Articular chondrocyte of knee joint (primary cell): ENCODE measurements around the gene EFEMP1. TPM values are rescaled to one million over a fixed set of nuclear protein-coding genes. Genes with fewer than 3 reads are reported as not detected.

Source experiments
- total RNA-seq: library from RNA; depleted of rRNA; stranded (reverse); fragments of >200 nt; gene quantifications from 2 replicates; pipeline ENCODE4 v1.2.3, GENCODE V29; 2012

EFEMP1 gene
- 4,378 and 4,638 TPM in 2 replicates for total RNA-seq

GRCh38 chr2:55923091-55923981 lies at the start of gene EFEMP1:
Gene EFEMP1, minus strand, starts transcription at chr2:55923782. Its CDS starts 1,342 bp downstream, at chr2:55922440.

Other genes starting within 250 kb of the EFEMP1 start
- gene PNPT1, start 229.9 kb downstream of the EFEMP1 start, total RNA-seq = 16.1 and 19.3 TPM in 2 replicates